ENCODE measurements around the gene SLC30A2.

- no peak for TF ChIP-seq CTCF (optimal IDR thresholded peaks at IDR 0.05 in 1 of 3, IDR thresholded peaks at IDR 0.05 in 1 of 3, conservative IDR thresholded peaks at IDR 0.05 in 1 of 3; ENCODE audit: extremely low read depth in 1 of 3, insufficient read depth in 2 of 3, low read length in 3 of 3)
- no peak for TF ChIP-seq EZH2 (IDR thresholded peaks at IDR 0.05; ENCODE audit: low read length)
These were observed 7.0 kb downstream of the SLC30A2 start for GRCh38 chr1:26038904-26039303.

Data from keratinocyte (primary cell).